ENCODE results near the gene TPK1.

The TPK1 gene

GRCh38 chr7:144720710-144721109, 115.1 kb downstream of the TPK1 start:
- DNase-seq, result no peak

- DNase-seq, result no peak
These were observed 115.7 kb downstream of the TPK1 start for GRCh38 chr7:144720149-144720548.

- DNase-seq, result no peak
These were observed 118.1 kb downstream of the TPK1 start for GRCh38 chr7:144717720-144718119.

GRCh38 chr7:144713850-144714249, 122.0 kb downstream of the TPK1 start:
- DNase-seq, result no peak

GRCh38 chr7:144710791-144711190, 125.1 kb downstream of the TPK1 start:
- no peak for DNase-seq

- no peak for DNase-seq
These were observed 126.8 kb downstream of the TPK1 start for GRCh38 chr7:144709066-144709465.

- DNase-seq, result no peak
These were observed 144.6 kb downstream of the TPK1 start for GRCh38 chr7:144691240-144691639.

- DNase-seq, result no peak
These were observed 153.1 kb downstream of the TPK1 start for GRCh38 chr7:144682581-144683280.

- no peak for DNase-seq
These were observed 159.4 kb downstream of the TPK1 start for GRCh38 chr7:144676492-144676891.

- no peak for DNase-seq
These were observed 161.3 kb downstream of the TPK1 start for GRCh38 chr7:144674550-144674949.

GRCh38 chr7:144672869-144673268, 163.0 kb downstream of the TPK1 start:
- DNase-seq, result no peak

GRCh38 chr7:144671429-144671828, 164.4 kb downstream of the TPK1 start:
- no peak for DNase-seq

- peak in 1 of 2 donors; percentile 52 for DNase-seq
These were observed 165.6 kb downstream of the TPK1 start for GRCh38 chr7:144670218-144670617.

- DNase-seq, result no peak
These were observed 167.3 kb downstream of the TPK1 start for GRCh38 chr7:144668503-144668902.

- no peak for DNase-seq
These were observed 170.0 kb downstream of the TPK1 start for GRCh38 chr7:144665689-144666381.

GRCh38 chr7:144659211-144659610, 176.6 kb downstream of the TPK1 start:
- no peak for DNase-seq

GRCh38 chr7:144656965-144657517, 178.8 kb downstream of the TPK1 start:
- no peak for DNase-seq

GRCh38 chr7:144653449-144653848, 182.4 kb downstream of the TPK1 start:
- DNase-seq, result no peak

- no peak for DNase-seq
These were observed 185.4 kb downstream of the TPK1 start for GRCh38 chr7:144650439-144650838.

GRCh38 chr7:144649120-144649519, 186.7 kb downstream of the TPK1 start:
- no peak for DNase-seq

- DNase-seq, result no peak
These were observed 194.3 kb downstream of the TPK1 start for GRCh38 chr7:144641389-144642044.

GRCh38 chr7:144632724-144633123, 203.1 kb downstream of the TPK1 start:
- no peak for DNase-seq

GRCh38 chr7:144629598-144629997, 206.3 kb downstream of the TPK1 start:
- DNase-seq, result no peak

GRCh38 chr7:144629011-144629410, 206.8 kb downstream of the TPK1 start:
- no peak for DNase-seq
